GM18517 (cell line): ENCODE measurements around the gene RAB3A.
A peak's percentile ranks its signal among the peaks of the same experiment; 100 is the strongest.

Source experiments
- ATAC-seq: cut with Tn5 transposase; IDR thresholded peaks from one replicate; pipeline ENCODE4 v1.9.1; 2021; ENCODE audit warnings: mild to moderate bottlenecking, moderate library complexity; ENCODE audit not compliant: unreplicated experiment

The RAB3A gene

GRCh38 chr19:18202397-18202777 lies 1.5 kb downstream of the RAB3A start:
- no peak for ATAC-seq

GRCh38 chr19:18198374-18198773 lies 5.5 kb downstream of the RAB3A start:
- ATAC-seq: no peak

- no peak for ATAC-seq
Measured at GRCh38 chr19:18197941-18198340, 5.9 kb downstream of the RAB3A start.

GRCh38 chr19:18197306-18197705 lies 6.5 kb downstream of the RAB3A start:
- no peak for ATAC-seq

GRCh38 chr19:18196511-18196845 lies 7.4 kb downstream of the RAB3A start:
- no peak for ATAC-seq

- no peak for ATAC-seq
Measured at GRCh38 chr19:18194554-18195238, 9.1 kb downstream of the RAB3A start.

GRCh38 chr19:18194181-18194530 lies 9.7 kb downstream of the RAB3A start:
- ATAC-seq: no peak

- ATAC-seq: peak; percentile 10
Measured at GRCh38 chr19:18193388-18194180, 10.3 kb downstream of the RAB3A start.

- ATAC-seq: peak; percentile 80
Measured at GRCh38 chr19:18192673-18193387, 11.0 kb downstream of the RAB3A start, which contains the start of gene MPV17L2. Gene MPV17L2 (plus strand): TSS chr19:18193218. CDS start chr19:18193282, 64 bp downstream.

- no peak for ATAC-seq
Measured at GRCh38 chr19:18191640-18192062, 12.2 kb downstream of the RAB3A start.

GRCh38 chr19:18190278-18190677 lies 13.6 kb downstream of the RAB3A start:
- ATAC-seq: no peak

- ATAC-seq: no peak
Measured at GRCh38 chr19:18185538-18185937, 18.3 kb downstream of the RAB3A start.

GRCh38 chr19:18183529-18183928 lies 20.3 kb downstream of the RAB3A start:
- ATAC-seq: no peak

- no peak for ATAC-seq
Measured at GRCh38 chr19:18179957-18180356, 23.9 kb downstream of the RAB3A start.

GRCh38 chr19:18176367-18177310 lies 27.2 kb downstream of the RAB3A start:
- no peak for ATAC-seq

- no peak for ATAC-seq
Measured at GRCh38 chr19:18174983-18175382, 28.9 kb downstream of the RAB3A start.

- peak; percentile 47 for ATAC-seq
Measured at GRCh38 chr19:18173572-18174288, 30.1 kb downstream of the RAB3A start, which contains the start of gene IFI30. Gene IFI30 (plus strand): TSS chr19:18173813. CDS start chr19:18173842, 29 bp downstream.

- no peak for ATAC-seq
Measured at GRCh38 chr19:18173054-18173571, 30.7 kb downstream of the RAB3A start.

GRCh38 chr19:18172331-18173053 lies 31.4 kb downstream of the RAB3A start:
- ATAC-seq: no peak
